GM19240 (cell line): Measurements from ENCODE around the gene COBL.

Source experiments
- DNase-seq: peaks from one replicate; pipeline ENCODE4 v3.0.0; 2011; ENCODE audit warnings: low spot score; ENCODE audit not compliant: insufficient read length

The COBL gene

GRCh38 chr7:51278797-51279196 lies 37.8 kb downstream of the COBL start:
- no peak for DNase-seq

GRCh38 chr7:51276967-51277366 lies 39.6 kb downstream of the COBL start:
- no peak for DNase-seq

GRCh38 chr7:51276091-51276605 lies 40.5 kb downstream of the COBL start:
- DNase-seq, result no peak

- DNase-seq, result no peak
Observed at GRCh38 chr7:51275532-51275931, 41.1 kb downstream of the COBL start.

GRCh38 chr7:51274955-51275354 lies 41.7 kb downstream of the COBL start:
- no peak for DNase-seq

- no peak for DNase-seq
Observed at GRCh38 chr7:51274001-51274400, 42.6 kb downstream of the COBL start.

- no peak for DNase-seq
Observed at GRCh38 chr7:51273360-51273759, 43.2 kb downstream of the COBL start.

GRCh38 chr7:51270965-51271364 lies 45.6 kb downstream of the COBL start:
- DNase-seq, result no peak

- DNase-seq, result no peak
Observed at GRCh38 chr7:51269911-51270310, 46.7 kb downstream of the COBL start.

- DNase-seq, result no peak
Observed at GRCh38 chr7:51269321-51269720, 47.3 kb downstream of the COBL start.

- DNase-seq, result no peak
Observed at GRCh38 chr7:51268859-51269258, 47.8 kb downstream of the COBL start.

- no peak for DNase-seq
Observed at GRCh38 chr7:51267169-51267568, 49.4 kb downstream of the COBL start.

- no peak for DNase-seq
Observed at GRCh38 chr7:51265066-51265907, 51.3 kb downstream of the COBL start.

- DNase-seq, result no peak
Observed at GRCh38 chr7:51263631-51264484, 52.8 kb downstream of the COBL start.

- DNase-seq, result no peak
Observed at GRCh38 chr7:51262796-51263531, 53.6 kb downstream of the COBL start.

GRCh38 chr7:51261950-51262795 lies 54.4 kb downstream of the COBL start:
- no peak for DNase-seq

GRCh38 chr7:51261117-51261835 lies 55.3 kb downstream of the COBL start:
- DNase-seq, result no peak

GRCh38 chr7:51260516-51260915 lies 56.1 kb downstream of the COBL start:
- no peak for DNase-seq

GRCh38 chr7:51259766-51260165 lies 56.8 kb downstream of the COBL start:
- DNase-seq, result no peak

- no peak for DNase-seq
Observed at GRCh38 chr7:51256916-51257315, 59.7 kb downstream of the COBL start.
